Left colon (tissue), 2 donors: ENCODE data around the gene MRPL10. TPM values are rescaled to one million over a fixed set of nuclear protein-coding genes. Genes with fewer than 3 reads are reported as not detected.

Experiments used
- ATAC-seq: fragments of 200-7000 bp; cut with Tn5 transposase; one replicate; pipeline ENCODE4 v1.9.1; 2020; ENCODE audit warnings: mild to moderate bottlenecking, moderate library complexity
- DNase-seq, 2 donors: peaks; one replicate each; pipeline ENCODE4 v3.0.0-alpha.2; 2020
- intact Hi-C, 2 donors: fragments of 100-400 bp; cut with DNase I in 1 of 2; cut with micrococcal nuclease in 1 of 2; formaldehyde crosslinking; loops; one replicate each; pipeline versions ENCODE4 v1.11.2 to v1.14.0; 2022; cut with DNase I, micrococcal nuclease
- long read RNA-seq: library from polyadenylated mRNA; unstranded; transcript quantifications from one replicate; pipeline ENCODE4 v2.0.0, GENCODE V29; 2021
- total RNA-seq, 2 donors: library from RNA; stranded (reverse); fragmentation: NEBNext Ultra II Directional; extraction: Animal tissue kit (Norgen Biotek cat#: 25700); gene quantifications; one replicate each; pipeline ENCODE4 v1.2.1, GENCODE V29; 2021
- donor health status: DM: no; HTN: no; CAD: no.
- donor health status: DM: yes; HTN: yes; CAD: no.

MRPL10 gene
- 10 to 100 TPM; 31.5 to 37.5 TPM for total RNA-seq
- long read RNA-seq, partial matches to known transcripts: 30 of 35 reads
- long read RNA-seq, other reads (novel, unspliced or antisense): 1 of 35 reads

DNA sequence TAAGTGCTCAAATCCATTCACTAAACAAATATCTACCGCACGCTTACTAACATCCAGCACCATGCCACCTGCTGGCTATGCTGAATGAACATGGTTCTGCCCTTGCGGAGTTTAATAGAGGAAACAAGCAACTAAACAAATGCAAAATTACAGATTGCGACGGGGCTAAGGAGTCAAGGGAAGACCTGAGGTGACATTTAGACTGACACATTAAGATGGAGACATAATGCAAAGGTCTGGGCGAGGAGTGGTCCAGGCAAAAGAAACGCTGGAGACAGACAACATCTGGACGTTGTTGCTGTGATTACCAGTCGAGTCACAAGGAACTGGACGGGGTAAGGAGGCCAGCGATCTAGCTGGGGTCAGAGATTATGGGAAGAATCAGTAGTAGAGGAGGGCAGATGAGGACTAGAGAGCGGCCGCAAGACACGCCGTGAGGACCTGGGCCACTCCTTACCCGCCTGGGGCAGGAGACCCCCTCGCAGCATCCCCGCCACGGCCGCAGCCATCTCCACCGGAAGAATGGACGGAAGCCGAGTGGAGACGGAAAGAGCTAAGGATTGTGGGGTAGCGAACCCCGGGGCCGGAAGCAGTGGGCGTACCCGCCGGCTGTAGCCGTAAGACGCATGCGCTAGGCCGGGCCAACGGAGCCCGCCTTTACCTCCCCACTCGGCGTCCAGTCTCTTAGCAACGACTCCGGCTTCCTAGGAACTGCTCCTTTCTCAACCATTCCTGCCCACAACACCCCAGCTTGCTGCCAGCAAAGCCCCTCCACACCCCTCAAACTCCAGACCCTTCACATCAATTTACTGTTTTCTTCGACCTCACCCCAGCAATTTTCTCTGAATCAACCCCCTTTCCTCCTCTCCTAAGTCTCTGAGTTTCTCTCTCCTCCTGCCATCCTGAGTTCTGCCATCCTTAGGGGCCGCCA is at the start of gene MRPL10, which contains the start of gene LRRC46:
MRPL10 (minus strand) TSS at position 539 of the 931 bp plus-strand sequence; CDS start at position 509, 30 bp downstream.
LRRC46 (plus strand) TSS at position 668 of the 931 bp plus-strand sequence. CDS start 320 bp downstream, outside the sequence.
- DNase-seq (peak; percentile 93 to 95), ATAC-seq (peak; percentile 95)
- intact Hi-C loops: no loop called here

DNA sequence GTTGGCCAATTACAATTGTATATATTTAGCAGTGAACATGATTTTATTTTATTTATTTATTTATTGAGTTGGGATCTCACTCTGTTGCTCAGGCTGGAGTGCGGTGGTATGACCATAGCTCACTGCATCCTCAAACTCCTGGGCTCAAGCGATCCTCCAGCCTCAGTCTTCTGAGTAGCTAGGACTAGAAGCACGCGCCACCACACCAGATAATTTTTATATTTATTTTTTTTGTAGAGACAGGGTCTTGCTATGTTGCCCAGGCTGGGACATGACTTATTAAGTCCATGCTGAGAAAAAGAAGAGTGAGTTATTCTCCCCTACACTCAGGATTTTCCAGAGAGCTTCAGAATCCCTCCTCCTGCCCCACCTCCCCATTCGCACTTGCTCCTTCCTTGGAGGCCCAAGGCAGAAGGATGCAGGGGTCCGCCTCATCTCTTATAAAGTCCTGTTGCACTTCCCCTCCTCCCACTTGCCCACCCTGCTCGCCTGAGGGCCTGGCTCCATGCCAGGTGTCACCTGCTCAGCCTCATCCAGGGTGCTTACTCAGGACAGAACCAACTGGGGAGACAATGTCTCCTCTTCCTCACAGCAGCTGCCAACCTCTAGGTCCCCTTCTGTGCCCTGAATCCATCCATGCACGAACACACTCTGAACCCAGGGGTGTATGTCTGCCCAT is 48.6 kb upstream of the MRPL10 start:
- DNase-seq (no peak), ATAC-seq (no peak)
- intact Hi-C loops: no loop called here

DNA sequence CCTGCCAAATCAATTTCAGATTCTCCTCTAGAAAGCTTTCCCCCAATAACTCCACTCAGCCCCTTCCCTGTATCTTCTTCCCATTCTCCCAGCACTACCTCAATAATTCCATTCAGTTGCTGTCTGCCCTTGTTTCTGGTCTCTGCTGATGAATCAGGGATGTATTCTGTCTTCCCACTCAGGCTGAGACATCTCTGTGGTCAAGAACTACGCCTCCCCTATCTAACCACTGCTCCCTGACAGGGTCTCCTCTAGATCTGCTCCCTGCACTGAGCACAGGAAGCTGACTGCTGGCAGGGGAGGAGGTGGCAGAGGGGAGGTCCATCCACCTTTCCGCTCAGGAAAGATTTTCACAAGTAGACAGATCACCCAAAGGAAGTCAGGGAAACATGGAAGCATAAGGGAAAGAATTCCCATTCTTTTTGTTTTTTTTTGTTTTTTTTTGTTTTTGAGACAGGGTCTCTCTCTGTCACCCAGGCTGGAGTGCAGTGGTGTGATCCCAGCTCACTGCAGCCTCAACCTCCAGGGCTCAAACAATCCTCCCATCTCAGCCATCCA is 47.8 kb upstream of the MRPL10 start:
- DNase-seq: no peak
- intact Hi-C loops: no loop called here

DNA sequence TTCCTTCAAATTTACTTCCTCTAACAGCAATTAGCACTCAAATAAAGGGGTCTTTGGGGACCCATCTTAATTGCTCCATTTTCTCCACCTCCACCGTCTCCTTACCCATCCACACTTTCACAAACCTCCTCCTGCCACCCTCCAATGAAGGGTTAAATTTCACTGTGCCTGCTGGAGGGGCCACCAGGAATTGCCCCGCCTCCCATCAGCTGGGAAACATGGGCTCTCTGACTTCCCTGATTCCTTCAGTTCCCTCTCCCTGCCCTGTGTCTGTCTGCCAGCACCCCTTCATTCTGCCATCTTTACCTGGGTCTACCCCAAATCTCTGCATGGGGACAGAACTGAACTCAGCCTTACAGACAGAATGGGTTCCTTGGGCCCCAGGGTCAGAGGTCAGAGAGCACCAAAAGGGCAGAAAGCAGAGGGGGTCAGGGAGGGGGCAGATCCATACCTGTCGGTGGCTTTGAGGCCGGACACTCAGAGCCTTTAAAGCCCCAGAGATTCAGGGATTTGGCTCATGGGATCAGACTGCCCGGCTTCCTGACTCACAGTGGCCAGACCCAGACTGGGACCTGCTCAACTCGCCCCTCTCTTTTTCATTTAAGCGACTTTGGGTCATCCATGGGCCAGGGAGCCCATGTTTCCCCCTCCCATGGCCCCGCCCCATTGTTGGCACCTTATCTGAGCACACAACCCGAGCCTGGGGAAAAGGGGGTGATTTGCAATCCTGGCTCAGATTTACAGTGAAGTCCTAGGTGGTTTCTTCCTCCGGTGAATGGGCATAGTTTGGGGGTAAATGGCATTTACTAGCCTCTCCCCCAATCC is 47.1 kb upstream of the MRPL10 start:
- intact Hi-C loops: no loop called here
- DNase-seq (no peak), ATAC-seq (no peak)

More for the DNA sequence above, 47.8 kb upstream of the MRPL10 start:
- no peak for ATAC-seq

DNA sequence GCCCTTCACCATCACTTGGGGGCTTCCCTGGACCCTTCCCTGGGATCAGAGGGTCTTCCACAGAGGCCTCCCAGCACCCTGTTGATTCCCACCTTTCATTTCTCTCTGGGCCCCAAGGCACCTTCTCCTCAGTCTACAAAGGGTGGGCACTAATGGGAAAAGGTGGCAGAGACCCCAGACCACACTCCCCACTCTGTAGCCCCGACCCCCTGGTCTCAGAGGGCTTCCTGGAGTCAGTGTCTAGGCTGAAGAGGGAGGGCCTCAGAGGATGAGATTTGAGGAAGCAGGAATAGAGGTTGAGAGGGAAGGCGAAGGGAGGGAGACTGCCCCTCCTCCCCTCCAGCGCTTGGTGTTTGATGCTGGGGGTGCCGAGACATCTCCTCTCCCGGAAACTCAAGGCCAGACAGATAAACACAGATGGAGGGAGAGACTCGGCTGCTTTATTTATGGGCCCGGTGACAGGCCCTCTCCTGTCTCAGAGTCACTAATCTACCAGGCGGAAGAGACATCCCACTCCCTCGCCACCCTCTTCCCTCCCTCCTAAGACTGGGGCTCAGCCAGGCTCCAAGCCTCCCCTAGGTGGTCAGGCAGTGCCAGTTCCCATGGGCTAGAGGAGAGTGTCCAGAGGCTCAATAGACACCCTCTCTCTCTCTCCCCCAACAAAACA is 46.2 kb upstream of the MRPL10 start:
- DNase-seq: no peak
- intact Hi-C loops: no loop called here
- no peak for ATAC-seq

DNA sequence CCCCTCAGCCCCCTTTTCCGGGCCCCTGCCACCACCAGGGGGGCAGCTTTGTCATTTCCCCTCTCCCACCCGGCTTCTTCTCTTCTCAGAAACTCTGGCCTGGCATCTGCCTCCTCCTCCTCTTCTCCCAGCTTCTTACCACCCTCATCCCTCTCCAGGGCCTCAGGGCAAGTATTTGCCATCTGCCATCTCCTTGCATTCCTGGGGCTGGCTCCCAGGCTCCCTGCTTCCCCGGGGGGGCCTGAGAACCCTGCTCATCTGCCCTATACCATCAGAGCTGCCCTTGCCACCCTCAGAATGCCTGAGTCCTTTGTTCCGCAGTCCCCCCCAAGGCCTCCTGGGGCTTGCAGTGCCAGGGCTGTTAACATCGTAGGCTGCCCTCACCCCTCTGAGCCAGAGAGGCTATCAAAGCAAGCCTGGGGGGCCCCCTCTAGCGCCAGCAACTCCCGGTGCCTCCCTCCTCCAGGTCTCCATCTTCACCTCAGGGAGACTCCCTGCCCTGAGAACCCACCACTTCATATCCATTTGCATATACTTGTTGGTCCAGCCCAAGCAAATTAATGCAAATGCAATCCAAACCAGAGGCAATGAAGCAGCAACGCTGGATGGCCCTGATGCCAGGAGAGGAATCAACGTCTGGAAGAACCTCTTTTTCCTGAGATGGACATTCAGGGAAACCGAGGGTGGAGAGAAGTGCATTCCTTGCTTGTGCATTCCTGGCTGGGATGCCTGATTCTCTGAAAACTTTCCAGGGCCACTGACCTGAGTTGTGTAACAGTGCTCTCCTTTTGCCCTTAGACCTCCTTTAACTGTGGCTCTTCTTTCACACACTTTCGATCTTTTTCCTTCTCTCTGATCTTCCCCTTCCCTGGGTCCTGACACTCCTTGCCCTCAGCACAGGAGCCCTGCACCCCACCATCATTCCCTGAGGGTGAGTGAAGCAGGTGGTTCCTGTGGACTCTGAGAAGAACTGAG is 44.0 kb upstream of the MRPL10 start:
- ATAC-seq: no peak
- intact Hi-C loops: no loop called here
- no peak for DNase-seq

DNA sequence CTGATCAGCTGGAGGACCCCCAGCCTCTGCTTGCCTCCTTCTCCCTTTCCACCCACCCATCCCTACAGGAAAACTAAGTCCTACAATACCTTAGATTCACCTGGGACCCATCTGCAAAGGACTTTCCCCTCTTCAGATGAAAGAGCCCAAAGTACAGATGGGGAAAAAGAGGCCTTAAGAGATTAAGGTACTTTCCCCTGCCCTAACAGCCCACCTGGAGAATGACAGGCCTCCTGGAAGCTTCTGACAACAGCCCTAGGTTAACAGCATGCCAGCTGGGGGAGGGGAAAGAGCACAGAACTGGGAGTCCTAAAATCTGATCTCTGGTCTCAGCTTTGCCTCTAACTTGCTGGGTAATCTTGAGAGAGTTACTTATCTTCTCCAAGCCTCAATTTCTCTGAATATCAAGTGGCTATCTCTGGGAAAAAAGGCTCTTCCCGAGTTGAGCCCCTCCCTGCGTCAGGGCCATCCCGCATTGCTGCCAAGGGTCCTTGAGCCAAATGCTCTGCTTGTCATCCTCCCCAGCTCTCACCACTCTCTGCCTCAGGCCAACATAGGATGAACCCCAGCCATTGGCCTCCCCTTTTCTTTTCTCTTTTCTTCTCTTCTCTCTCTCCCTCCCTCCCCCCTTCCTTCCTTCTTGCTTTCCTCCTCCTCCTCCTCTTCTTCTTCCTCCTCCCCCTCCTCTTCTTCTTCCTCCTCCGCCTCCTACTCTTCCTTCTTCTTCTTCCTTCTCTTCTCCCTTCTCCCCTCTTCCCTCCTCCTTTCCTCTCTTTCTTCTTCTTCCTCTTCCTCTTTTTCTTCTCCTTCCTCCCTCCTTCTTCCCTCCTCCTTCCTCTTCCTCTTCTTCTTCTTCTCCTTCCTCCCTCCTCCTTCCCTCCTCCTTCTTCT is 42.1 kb upstream of the MRPL10 start:
- ATAC-seq: no peak
- no peak for DNase-seq
- intact Hi-C loops: no loop called here

DNA sequence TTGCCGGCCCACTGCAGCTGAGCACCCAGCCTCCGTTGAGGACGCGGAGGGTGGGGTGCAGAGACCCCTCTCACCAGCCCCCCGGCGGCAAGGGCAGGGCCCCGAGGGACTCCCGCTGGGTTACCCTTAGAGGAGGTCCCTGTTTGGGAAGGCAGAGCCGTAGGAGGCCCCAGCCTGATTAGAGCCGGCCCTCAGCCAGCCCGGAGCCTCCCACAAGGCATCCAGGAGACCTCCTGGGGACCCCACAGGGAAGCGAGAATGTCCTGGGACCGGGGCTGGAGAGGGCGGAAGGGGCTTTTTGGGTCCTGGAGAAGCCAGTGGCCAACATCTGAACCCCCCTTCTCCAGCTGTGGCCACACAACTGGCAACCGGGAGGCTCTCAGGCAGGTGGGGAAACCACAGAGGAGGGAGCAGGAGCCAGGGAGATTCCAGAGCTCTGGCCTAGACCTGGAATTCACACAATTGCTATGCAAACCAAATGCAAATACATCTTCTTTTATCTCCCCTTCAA is 41.4 kb upstream of the MRPL10 start:
- intact Hi-C loops: no loop called here
- DNase-seq (no peak), ATAC-seq (no peak)

DNA sequence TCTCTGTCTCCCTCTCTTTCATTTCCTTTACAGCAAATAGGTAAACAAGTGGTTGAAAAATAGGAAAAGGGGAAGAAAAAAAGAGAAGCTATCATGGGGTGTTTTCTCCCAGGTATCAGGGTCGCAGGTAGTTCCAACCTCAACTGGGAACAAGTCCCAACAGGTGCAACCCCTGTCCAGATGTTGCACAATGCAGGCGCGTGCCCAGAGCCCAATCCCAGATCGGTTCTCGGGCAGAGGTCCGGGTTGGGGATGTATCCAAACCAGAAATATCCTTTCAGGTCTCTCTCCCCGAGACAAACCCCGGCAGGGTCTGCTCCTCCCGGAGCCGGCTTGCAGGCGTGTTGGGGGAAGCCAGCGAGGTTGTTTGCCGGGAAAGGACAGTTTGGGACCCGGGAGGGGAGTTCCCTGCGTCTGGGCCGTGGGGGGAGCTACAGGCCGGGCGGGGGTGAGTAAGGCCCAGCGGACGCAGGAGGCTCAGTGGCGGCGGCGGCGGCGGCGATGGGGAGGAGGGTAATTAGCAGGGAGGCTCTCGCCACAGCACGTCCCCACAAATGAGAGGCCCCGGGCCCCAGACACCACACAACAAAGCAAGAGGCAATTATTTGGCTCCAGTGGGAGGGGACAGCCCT is 40.8 kb upstream of the MRPL10 start:
- no peak for ATAC-seq
- intact Hi-C loops: no loop called here
- DNase-seq: no peak

DNA sequence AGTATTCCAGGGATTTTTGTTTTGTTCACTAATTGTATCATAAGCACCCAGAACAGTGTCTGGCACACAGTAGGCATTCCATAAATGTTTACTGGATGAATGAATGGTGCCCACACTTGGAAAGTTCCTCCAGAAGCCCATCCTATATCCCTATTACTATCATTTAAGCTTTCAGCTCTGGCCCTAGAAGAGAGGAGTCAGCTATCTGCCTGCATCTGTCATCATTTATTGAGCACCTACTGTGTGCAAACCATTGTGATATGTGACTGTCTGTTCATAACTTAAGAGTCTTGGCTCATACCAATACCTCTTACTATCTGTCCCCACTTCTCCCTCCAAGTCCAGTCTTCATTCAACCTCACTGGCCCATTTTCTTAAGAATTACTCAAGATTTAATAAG is 39.7 kb upstream of the MRPL10 start:
- DNase-seq: no peak
- intact Hi-C loops: no loop called here
- ATAC-seq: no peak

DNA sequence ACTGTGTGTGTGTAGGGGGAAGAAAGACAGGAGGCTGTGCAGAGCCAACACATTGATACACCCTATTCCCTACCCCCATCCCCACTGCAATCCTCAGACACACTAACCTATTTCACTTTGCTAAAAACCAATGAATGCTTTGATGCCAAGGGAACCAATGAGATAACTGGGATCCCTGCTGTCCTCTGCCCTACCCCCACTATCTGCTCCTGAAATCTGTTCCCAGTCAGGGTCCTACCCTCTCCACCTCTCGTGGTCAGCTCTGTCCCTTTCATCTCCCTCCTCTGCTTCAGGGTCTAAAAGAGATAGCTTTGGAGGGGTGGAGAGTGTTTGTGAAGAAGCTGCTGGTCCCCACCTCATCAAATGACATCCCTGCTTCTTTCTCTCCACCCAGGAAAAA is 38.7 kb upstream of the MRPL10 start:
- ATAC-seq (no peak), DNase-seq (no peak)
- intact Hi-C loops: no loop called here

DNA sequence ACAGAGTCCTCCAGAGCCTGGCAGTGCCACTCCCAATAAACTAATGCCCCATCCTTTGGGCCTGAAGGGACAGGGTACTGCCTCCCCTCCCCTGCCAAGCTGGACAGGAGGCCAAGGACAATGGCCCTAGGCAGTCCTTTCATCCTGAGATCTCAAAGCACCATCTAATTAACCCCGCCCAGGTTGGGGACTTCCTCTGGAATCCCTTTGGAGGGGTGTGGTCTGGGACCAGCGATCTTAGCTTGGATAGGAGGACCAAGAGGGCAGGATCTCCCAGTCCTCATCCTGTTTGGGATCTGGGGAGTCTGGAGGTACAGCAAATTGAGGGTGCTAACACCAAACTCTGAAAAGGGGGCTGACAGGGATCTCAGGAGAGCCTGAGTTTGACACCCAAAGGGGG is 37.8 kb upstream of the MRPL10 start:
- intact Hi-C loops: no loop called here
- DNase-seq: no peak
- no peak for ATAC-seq

DNA sequence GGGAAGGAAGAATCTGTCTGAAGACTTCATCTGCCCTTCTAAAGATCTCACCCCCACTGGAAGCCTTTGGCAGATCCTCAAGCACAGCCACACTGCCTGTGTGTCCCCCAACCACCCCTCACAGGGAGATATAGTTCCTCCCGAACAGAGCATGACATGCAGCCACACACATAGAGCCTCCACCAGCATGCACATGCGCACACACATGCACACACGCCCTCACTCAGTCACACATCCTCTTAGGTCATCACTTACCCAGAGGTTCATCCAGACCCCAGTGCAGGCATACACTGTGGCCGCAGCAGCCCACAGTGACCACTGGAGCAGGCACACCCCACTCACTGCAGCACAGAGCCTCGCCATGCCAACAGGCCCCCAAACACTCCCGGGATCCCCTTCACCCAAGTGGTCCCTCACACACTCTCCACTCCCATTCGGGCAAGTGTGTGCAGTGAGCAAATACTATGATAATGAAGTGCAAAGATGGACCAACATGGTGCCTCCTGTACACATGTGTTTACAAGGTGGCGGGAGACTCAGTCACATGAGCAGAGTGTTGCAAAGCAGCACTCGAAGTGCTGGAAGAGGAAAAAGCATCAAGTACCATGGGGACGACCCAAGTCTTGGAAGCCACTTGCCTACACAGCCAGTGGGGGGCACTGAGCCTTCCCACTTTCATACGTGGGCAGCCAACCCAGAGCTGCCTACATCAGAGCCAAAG is 36.6 kb upstream of the MRPL10 start:
- no peak for DNase-seq
- ATAC-seq: no peak
- intact Hi-C loops: no loop called here

DNA sequence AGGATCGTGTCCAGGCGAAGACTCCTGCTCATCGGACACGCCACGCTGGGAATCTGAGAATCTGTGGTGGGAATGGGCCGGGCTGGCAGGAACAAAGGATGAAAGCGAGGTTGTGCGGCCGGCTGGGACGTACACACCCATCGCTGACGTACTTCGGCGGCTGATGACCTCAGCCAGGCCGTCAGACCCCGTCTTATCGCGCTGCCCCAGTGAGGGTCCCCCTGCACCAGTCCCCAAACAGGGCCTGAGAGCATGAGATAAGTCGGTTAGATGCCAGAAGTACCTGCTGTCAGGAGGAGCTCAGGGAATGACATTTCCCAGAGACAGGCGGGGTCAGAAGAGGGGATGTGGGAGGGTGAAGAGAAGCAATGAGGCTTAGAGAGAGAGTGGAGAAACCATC is 35.6 kb upstream of the MRPL10 start:
- DNase-seq (no peak), ATAC-seq (no peak)
- intact Hi-C loops: no loop called here

DNA sequence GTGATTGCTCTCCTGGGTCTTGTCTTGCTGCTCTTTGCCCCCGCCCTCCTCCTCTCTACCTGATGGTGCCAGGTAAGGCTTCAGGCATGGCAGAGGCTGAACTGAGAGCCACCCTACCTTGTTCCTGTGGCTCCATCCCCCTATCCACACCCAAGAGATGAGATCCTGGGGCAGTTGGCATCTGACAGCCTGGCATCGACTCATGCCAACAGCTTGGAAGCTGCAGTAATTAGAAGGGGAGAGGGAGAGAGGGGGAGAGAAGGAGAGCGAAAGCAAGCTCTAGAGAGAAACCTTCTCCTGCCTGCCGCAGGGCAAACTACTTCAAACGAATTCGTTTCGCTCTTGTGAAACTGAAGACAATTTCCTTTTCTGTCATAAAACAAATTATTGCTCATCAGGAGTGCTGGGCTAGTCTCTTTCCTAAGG is 33.5 kb upstream of the MRPL10 start:
- ATAC-seq: peak; percentile 49

More for the DNA sequence above, 33.5 kb upstream of the MRPL10 start:
- intact Hi-C loops: no loop called here
- no peak for DNase-seq
